K562 (cell line): ENCODE data around the gene MEF2C. TPM values are rescaled to one million over a fixed set of nuclear protein-coding genes. Genes with fewer than 3 reads are reported as not detected.

Source experiments
- CBX1 ChIP-seq: sonication (generic); IDR thresholded peaks from 2 replicates; pipeline ENCODE4 v1.6.1; 2016; ENCODE audit warnings: antibody characterized with exemption, low read depth, mild to moderate bottlenecking
- E2F3 ChIP-seq: fragments of 250-450 bp; sonication (Bioruptor Pico); IDR thresholded peaks from 2 replicates; pipeline ENCODE4 v1.4.0; 2020; ENCODE audit warnings: mild to moderate bottlenecking
- ELK1 ChIP-seq: sonication (generic); formaldehyde crosslinking; IDR thresholded peaks from 2 replicates; pipeline ENCODE4 v1.8.1; 2022; ENCODE audit warnings: missing genetic modification reagents
- EP300 ChIP-seq: IDR thresholded peaks from 2 replicates; pipeline ENCODE4 v1.6.1; 2012; ENCODE audit warnings: low read length, improper control_type of control experiment
- GATAD2B ChIP-seq: fragments of 450-650 bp; IDR thresholded peaks from 2 replicates; pipeline ENCODE4 v1.6.1; 2017; ENCODE audit warnings: mild to moderate bottlenecking, borderline replicate concordance
- HNRNPH1 ChIP-seq: fragments of 200-400 bp; formaldehyde crosslinking; optimal IDR thresholded peaks from 2 replicates; pipeline ENCODE3; 2017; ENCODE audit warnings: low read depth, mild to moderate bottlenecking, low read length, moderate library complexity
- MCM7 ChIP-seq, 2 experiments: fragments of 450-650 bp; IDR thresholded peaks; 2 replicates each; pipeline ENCODE4 v1.6.1; 2016 to 2018
- MNT ChIP-seq, 2 experiments: fragments of 450-650 bp; conservative IDR thresholded peaks; 2 replicates each; pipeline ENCODE4 v1.6.1; 2017; ENCODE audit warnings: mild to moderate bottlenecking in 2 of 2, moderate library complexity in 2 of 2
- NCOR1 ChIP-seq: fragments of 450-650 bp; IDR thresholded peaks from 2 replicates; pipeline ENCODE4 v1.6.1; 2016; ENCODE audit warnings: mild to moderate bottlenecking, moderate library complexity
- NR2F6 ChIP-seq: fragments of 450-650 bp; formaldehyde crosslinking; IDR thresholded peaks from 2 replicates; pipeline ENCODE4 v1.4.0; 2020; ENCODE audit warnings: mild to moderate bottlenecking
- RERE ChIP-seq: sonication (generic); formaldehyde crosslinking; IDR thresholded peaks from 2 replicates; pipeline ENCODE4 v1.8.0; 2023; ENCODE audit warnings: missing genetic modification reagents, mild to moderate bottlenecking, borderline replicate concordance
- RFX1 ChIP-seq: fragments of 450-650 bp; IDR thresholded peaks from 2 replicates; pipeline ENCODE4 v1.6.1; 2016; ENCODE audit warnings: mild to moderate bottlenecking, moderate library complexity
- SNRNP70 ChIP-seq: fragments of 200-400 bp; formaldehyde crosslinking; optimal IDR thresholded peaks from 2 replicates; pipeline ENCODE3; 2017; ENCODE audit warnings: low read depth, low read length
- TCFL5 ChIP-seq: fragments of 250-450 bp; sonication (Bioruptor Pico); conservative IDR thresholded peaks from 2 replicates; pipeline ENCODE4 v1.6.1; 2021; ENCODE audit warnings: mild to moderate bottlenecking, moderate library complexity, matching md5 sums
- TSC22D4 ChIP-seq: fragments of 450-650 bp; IDR thresholded peaks from 2 replicates; pipeline ENCODE4 v1.6.1; 2016; ENCODE audit warnings: missing genetic modification characterization, missing biosample characterization, control low read depth
- ZFX ChIP-seq: sonication (generic); formaldehyde crosslinking; IDR thresholded peaks from 2 replicates; pipeline ENCODE4 v1.8.0; 2022; ENCODE audit warnings: mild to moderate bottlenecking, missing genetic modification reagents, moderate library complexity
- ZNF134 ChIP-seq: fragments of 250-450 bp; sonication (Bioruptor Pico); conservative IDR thresholded peaks from 2 replicates; pipeline ENCODE4 v1.4.0; 2020
- ZNF583 ChIP-seq: fragments of 250-450 bp; sonication (Bioruptor Pico); IDR thresholded peaks from 2 replicates; pipeline ENCODE4 v1.4.0; 2020
- ZNF655 ChIP-seq: fragments of 250-450 bp; sonication (Bioruptor Pico); IDR thresholded peaks from 2 replicates; pipeline ENCODE4 v1.5.0; 2021
- polyA plus RNA-seq, 8 experiments: library from polyadenylated mRNA; depleted of rRNA in 4 of 8; stranded (reverse) in 5 of 8; unstranded in 3 of 8; fragments of >200 nt; fragmentation: Nextera tagmentation in 2 of 8; fragmentation: Illumina TruSeq in 1 of 8; extraction: Ambion mirVana in 2 of 8; extraction: Trizol in 1 of 8; gene quantifications; 2 replicates each; pipeline versions ENCODE4 v1.2.1 to v1.2.3, GENCODE V29; 2011 to 2014; ENCODE audit warnings: inconsistent platforms in 1 of 8, missing spikeins in 1 of 8
- total RNA-seq, 7 experiments: library from RNA; depleted of rRNA in 6 of 7; stranded (reverse); fragments of >200 nt in 6 of 7; fragmentation: Illumina TruSeq in 2 of 7; extraction: Trizol in 2 of 7; gene quantifications; 2 replicates each; pipeline versions ENCODE4 v1.2.1 to v1.2.3, GENCODE V29; 2011 to 2021; ENCODE audit warnings: low replicate concordance in 1 of 7

The MEF2C gene
- total and polyA plus RNA-seq, 9 of the 15 experiments (the other 6 are each of a cell fraction or from before 2014, with no cell fraction given), result 25.1 to 67.8 (median 58.3) TPM

- TF ChIP-seq EP300 (peak; percentile 22; the same call in 1 of the 2 replicates), MNT (conservative IDR thresholded peaks at IDR 0.05) (peak in 1 of 2 experiments; percentile 9; a peak in 1 of 4 replicates), HNRNPH1 (no peak), TCFL5 (CRISPR knock-in tag) (no peak), E2F3 (CRISPR knock-in tag) (peak; percentile 51; the same call in 1 of the 2 replicates), RERE (CRISPR knock-in tag) (no peak), NR2F6 (CRISPR knock-in tag) (no peak), GATAD2B (no peak), NCOR1 (no peak), ZNF583 (CRISPR knock-in tag) (peak; percentile 75; the same call in 1 of the 2 replicates), RFX1 (no peak), SNRNP70 (no peak), ZNF655 (CRISPR knock-in tag) (no peak), MCM7 (IDR thresholded peaks at IDR 0.05) (no peak), ZFX (CRISPR knock-in tag) (no peak), ZNF134 (CRISPR knock-in tag) (no peak), CBX1 (no peak), ELK1 (CRISPR knock-in tag) (no peak), TSC22D4 (tag) (no peak)
Measured at GRCh38 chr5:88883059-88883835, at the start of gene MEF2C (continued).
